IPS-20b (cell line): ENCODE results near the gene BTBD8.

Experiments used
- H3K27ac ChIP-seq: one replicate; pipeline ENCODE4 v1.5.1; 2013; ENCODE audit warnings: low read length
- H3K27me3 ChIP-seq: 2 replicates; pipeline ENCODE4 v1.6.1; 2013; ENCODE audit warnings: mild to moderate bottlenecking, low read length, inconsistent platforms; ENCODE audit not compliant: insufficient read depth
- H3K36me3 ChIP-seq: 2 replicates; pipeline ENCODE4 v1.6.1; 2013; ENCODE audit warnings: low read depth, mild to moderate bottlenecking, inconsistent platforms, low read length, moderate library complexity; ENCODE audit not compliant: insufficient read depth
- H3K4me1 ChIP-seq: 2 replicates; pipeline ENCODE4 v1.6.1; 2013; ENCODE audit warnings: mild to moderate bottlenecking, control low read depth, inconsistent platforms, low read length, moderate library complexity; ENCODE audit not compliant: insufficient read depth
- H3K4me3 ChIP-seq: 2 replicates; pipeline ENCODE4 v1.5.1; 2013; ENCODE audit warnings: mild to moderate bottlenecking, low read length, inconsistent platforms
- H3K9ac ChIP-seq: 2 replicates; pipeline ENCODE4 v1.6.1; 2013; ENCODE audit warnings: low read depth, mild to moderate bottlenecking, inconsistent platforms, low read length, moderate library complexity
- H3K9me3 ChIP-seq: 2 replicates; pipeline ENCODE4 v1.6.1; 2013; ENCODE audit warnings: mild to moderate bottlenecking, low read depth, low read length, inconsistent platforms; ENCODE audit not compliant: insufficient read depth

BTBD8 gene

DNA sequence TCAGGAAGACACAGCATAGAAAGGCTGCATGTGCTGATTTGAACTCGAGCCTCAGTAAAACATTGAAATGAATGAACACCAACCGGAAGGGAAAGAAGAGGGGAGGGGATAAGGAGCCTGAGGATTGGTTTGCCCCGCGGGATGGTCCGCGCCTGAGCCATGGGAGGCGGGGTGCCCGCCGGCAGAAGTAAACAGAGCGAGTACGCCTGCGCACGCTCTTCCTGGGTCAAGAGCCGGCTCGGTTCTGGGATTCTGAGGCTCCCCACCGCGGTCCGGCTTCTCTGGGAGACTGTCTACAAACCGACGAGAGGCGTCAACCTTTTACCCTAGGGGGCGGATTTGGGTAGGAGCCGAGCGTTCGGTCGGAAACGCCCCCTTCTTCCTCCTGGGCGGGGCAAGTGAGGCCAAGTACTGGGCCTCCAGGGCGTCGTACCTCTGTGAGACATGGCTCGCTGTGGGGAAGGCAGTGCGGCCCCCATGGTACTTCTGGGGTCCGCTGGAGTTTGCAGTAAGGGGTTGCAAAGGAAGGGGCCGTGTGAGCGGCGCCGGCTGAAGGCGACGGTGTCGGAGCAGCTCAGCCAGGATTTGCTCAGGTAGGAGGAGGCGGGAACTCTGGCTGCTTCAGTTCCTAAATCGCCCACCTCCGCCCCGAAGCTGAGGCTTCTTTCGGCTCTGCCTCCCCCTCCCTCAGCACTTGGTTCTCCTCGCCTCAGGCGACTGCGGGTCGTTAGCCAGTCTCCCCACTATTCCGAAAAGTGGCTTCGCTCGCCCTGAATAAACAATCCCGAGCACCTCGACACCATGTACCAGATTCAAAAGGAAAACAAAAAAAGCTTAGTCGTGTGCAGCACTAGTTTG is at the start of gene BTBD8:
TSS of gene BTBD8 (plus strand) at position 218 of the 858 bp plus-strand sequence. CDS start at position 445, 227 bp downstream.
- Histone ChIP-seq H3K27ac (peak within 1 kb of the TSS; percentile 85), H3K9me3 (peaks cover 10% of the 10 kb centered on the region; the same call in 1 of the 2 replicates), H3K4me3 (peak within 1 kb of the TSS; percentile 86), H3K4me1 (peaks cover 2% of the 10 kb centered on the region; the same call in 1 of the 2 replicates), H3K36me3 (no peaks in the 10 kb centered on the region), H3K27me3 (no peaks in the 10 kb centered on the region), H3K9ac (peak within 1 kb of the TSS; percentile 87)

DNA sequence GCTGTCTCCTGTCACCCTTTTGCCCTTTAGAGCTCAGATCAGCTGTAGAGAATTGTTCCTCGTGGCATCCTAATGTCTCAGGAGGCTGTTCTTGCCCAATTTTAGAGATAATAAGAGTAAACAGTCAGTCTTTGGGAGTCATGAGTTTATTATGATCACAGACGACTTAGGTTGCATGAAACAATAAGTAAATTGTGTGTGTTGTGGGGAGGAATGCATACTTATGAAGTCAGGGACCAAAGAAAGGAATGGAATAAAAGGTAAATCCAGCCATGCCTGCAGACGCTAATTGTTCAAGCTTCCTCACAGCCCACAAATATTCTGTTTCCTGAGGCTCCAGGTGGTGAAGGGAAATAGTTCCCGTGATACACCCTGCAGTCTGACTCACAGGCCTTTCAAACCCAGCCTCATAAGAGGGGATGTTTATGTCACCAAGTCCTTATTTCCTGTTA is 49.5 kb upstream of the BTBD8 start:
- Histone ChIP-seq H3K27me3 (peaks cover 31% of the 10 kb centered on the region), H3K36me3 (no peaks in the 10 kb centered on the region), H3K9ac (peak overlapping the region; percentile 1; the same call in 1 of the 2 replicates), H3K9me3 (no peaks in the 10 kb centered on the region), H3K27ac (no peak overlapping the region), H3K4me1 (peaks cover 11% of the 10 kb centered on the region; the same call in 1 of the 2 replicates), H3K4me3 (peak overlapping the region; percentile 69)

DNA sequence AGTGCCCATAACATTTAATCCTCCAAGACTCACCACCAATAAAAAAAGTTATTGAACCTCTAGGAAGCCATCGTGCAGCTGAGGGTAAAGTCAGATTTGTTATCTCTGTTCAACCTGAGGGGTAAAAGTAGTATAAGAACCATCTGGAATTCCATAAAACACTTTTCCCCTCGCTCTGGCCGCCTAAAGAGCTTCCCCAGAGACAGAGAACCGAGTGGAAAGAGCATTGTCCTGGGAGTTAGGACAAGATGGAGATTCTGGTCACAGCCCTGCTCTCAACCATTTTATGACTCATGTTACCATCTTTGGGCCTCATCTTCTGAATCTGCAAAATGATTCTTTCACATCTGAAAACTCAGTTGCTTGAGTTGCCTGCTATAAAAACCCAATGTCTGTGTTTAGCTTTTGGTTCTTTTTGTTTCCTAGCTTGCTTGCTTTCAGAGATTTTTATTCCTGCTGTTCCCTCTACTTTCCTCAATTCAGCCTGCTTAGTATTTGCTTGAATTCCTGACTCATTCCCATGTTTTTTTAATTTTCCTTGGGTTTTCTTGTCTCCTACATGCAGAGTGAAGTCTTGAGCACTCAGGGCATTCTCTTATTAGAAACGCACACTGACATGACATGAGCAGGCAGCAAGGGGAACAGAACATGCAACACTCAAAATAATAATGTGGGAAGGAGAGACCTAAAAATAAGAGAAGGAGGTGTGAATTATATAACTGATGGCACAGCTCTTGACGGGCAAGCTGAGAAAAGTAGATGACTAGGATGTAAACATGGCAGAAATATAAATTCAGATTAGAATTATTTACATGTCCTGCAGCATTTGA is 48.6 kb upstream of the BTBD8 start:
- Histone ChIP-seq H3K9ac (no peak overlapping the region), H3K36me3 (no peaks in the 10 kb centered on the region), H3K4me3 (no peak overlapping the region), H3K27me3 (peaks cover 31% of the 10 kb centered on the region), H3K9me3 (no peaks in the 10 kb centered on the region), H3K27ac (no peak overlapping the region), H3K4me1 (peaks cover 11% of the 10 kb centered on the region; the same call in 1 of the 2 replicates)

DNA sequence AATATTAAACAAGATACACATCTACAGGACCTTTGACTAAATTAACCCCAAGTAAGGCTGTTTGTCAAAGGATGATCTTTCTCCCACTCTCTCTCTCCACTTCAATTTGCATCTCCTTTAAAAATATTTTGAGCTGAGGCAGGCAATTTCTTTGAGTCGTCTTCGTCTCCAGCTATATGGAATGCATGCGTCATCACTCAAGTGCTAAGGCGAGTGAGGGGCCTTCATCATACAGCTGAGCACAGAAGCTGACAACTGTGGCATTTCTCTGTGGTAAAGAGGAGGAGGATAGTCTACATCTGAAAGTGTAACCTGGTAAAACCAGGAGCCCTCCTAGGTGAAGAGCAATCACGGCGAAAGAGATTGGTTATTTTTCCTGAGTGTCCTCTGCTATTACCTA is 42.7 kb upstream of the BTBD8 start:
- Histone ChIP-seq H3K27me3 (no peaks in the 10 kb centered on the region), H3K9me3 (no peaks in the 10 kb centered on the region), H3K4me1 (peaks cover 10% of the 10 kb centered on the region; the same call in 1 of the 2 replicates), H3K27ac (no peak overlapping the region), H3K9ac (no peak overlapping the region), H3K4me3 (no peak overlapping the region), H3K36me3 (no peaks in the 10 kb centered on the region)

DNA sequence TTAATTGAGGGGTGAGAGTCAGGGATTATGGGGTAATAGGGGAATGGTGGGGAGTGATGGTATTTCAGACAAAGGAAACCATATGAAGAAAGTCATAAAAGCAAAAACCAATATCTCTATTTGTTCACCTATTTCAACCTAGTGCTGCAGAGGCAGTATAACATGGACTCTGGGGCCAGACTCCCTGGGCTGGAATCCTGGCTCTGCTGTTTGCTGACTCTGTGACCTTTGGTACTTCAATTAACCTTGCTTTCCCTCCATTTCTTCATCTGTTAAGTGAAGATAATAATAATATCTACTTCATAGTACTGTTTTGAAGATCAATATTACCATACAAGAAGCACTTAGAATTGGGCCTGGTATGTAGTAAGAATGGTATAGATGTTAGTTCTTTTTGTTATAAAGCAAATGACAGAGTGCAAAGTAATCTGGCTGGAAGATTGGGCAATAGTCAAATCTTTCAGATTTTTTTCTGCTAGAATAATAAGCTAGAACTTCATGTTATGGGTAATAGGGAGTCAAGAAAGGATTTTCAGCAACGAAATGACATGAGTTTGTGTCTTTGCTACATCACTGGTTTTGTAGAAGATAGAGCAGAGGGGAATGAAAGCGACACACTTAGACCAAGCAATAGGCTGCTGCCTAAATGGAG is 41.3 kb upstream of the BTBD8 start:
- no peak overlapping the region for H3K4me3 ChIP-seq

DNA sequence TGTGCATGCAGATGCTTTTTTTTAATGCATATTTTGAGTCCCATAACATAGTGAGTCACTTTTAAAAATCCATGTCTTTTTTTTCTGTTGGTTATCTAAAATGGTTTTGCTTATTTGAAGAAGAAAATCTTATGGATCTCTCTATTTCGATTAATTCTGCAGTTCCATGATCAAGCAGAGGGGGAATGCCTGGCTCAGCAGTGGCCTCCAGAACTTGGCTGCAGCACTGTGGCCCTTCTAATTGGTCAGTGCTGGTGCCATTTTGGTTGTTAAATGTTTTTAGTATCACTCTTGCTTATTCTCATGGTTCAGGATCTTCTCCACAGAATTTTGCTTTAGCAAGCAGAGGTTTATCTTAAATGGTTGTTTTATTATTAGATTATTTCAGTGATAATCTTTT is 39.2 kb upstream of the BTBD8 start:
- no peaks in the 10 kb centered on the region for H3K36me3 ChIP-seq
- H3K4me1 ChIP-seq, result peaks cover 10% of the 10 kb centered on the region; the same call in 1 of the 2 replicates
- no peak overlapping the region for H3K9ac ChIP-seq
- no peak overlapping the region for H3K27ac ChIP-seq
- H3K9me3 ChIP-seq, result no peaks in the 10 kb centered on the region
- no peaks in the 10 kb centered on the region for H3K27me3 ChIP-seq
- H3K4me3 ChIP-seq, result no peak overlapping the region

More for the DNA sequence above, 41.3 kb upstream of the BTBD8 start:
- H3K27me3 ChIP-seq, result no peaks in the 10 kb centered on the region
- H3K4me1 ChIP-seq, result peaks cover 10% of the 10 kb centered on the region; the same call in 1 of the 2 replicates
- H3K36me3 ChIP-seq, result no peaks in the 10 kb centered on the region
- H3K27ac ChIP-seq, result no peak overlapping the region
- no peaks in the 10 kb centered on the region for H3K9me3 ChIP-seq
- no peak overlapping the region for H3K9ac ChIP-seq

DNA sequence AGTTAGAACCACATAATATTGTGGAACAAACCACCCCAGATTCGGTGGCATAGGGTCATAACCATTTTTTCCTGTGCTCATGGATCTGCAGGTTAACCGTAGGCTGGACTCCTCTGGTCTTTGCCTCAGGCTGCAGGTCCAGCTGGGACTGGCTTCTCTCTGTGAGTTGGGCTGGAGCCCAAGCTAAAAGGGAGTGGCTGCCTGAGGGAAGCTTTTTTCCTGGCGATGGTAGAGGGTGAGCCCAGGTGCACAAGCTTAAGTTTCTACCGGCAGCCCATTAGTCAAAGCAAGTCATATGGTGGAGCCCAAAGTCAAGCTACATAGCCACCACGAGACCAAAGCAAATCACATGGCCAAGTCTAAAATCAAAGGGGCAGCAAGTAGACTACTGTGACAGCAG is 36.5 kb upstream of the BTBD8 start:
- Histone ChIP-seq H3K9me3 (no peaks in the 10 kb centered on the region), H3K27ac (no peak overlapping the region), H3K4me3 (no peak overlapping the region), H3K9ac (no peak overlapping the region), H3K36me3 (no peaks in the 10 kb centered on the region), H3K27me3 (no peaks in the 10 kb centered on the region), H3K4me1 (no peaks in the 10 kb centered on the region)

DNA sequence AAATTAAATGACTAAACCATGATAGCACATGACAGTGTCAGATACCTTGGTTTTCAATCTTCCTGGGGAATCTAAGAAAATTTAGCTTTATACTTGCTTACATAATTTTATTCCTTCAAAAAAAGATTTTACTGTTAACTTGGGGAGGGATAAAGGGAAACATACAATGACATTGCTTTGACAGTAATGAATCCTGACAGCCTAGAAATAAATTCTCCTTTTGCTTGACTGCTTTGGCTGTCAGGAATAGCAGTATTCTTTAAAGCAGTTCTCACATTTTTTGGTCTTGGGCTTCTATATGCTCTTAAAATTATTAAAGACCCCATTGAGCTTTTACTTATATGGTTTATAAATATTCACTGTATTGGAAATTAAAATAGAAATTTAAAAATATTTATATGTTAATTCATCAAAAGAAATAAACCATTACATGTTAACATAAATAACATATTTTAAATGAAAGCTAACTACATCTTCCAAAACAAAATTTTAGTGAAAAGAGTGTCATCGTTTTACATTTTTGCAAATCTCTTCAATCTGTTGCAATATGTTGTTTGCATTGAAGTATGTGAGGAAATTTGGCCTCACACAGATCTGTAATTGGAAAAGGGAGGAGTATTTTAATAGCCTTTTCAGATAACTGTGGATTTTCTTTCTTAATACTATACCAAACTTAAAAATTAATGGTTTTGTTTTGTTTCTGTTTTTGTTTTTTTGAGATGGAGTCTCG is 34.2 kb upstream of the BTBD8 start:
- Histone ChIP-seq H3K27ac (no peak overlapping the region), H3K36me3 (no peaks in the 10 kb centered on the region), H3K27me3 (no peaks in the 10 kb centered on the region), H3K9me3 (no peaks in the 10 kb centered on the region), H3K4me3 (no peak overlapping the region), H3K9ac (no peak overlapping the region), H3K4me1 (no peaks in the 10 kb centered on the region)

DNA sequence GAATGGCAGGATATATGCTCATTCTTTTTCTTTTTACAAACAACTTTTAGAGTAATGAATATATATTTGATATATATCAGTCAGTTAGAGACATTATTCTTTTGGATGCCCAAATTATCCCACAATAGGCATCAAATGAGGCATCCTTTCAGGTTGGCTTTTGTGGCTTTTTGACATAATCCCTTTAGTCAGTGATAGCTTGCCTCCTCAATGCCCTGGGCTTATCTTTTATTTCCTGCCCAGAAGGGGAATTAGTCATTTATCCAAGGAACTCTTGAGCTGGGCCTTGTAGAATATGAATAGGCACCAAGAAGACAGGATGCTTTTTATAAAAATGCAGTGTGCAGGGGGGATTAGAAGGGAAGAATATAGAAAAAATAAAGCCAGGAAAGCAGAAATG is 28.2 kb upstream of the BTBD8 start:
- Histone ChIP-seq H3K9ac (no peak overlapping the region), H3K9me3 (no peaks in the 10 kb centered on the region), H3K4me3 (no peak overlapping the region), H3K27me3 (no peaks in the 10 kb centered on the region), H3K36me3 (no peaks in the 10 kb centered on the region), H3K4me1 (no peaks in the 10 kb centered on the region), H3K27ac (no peak overlapping the region)

DNA sequence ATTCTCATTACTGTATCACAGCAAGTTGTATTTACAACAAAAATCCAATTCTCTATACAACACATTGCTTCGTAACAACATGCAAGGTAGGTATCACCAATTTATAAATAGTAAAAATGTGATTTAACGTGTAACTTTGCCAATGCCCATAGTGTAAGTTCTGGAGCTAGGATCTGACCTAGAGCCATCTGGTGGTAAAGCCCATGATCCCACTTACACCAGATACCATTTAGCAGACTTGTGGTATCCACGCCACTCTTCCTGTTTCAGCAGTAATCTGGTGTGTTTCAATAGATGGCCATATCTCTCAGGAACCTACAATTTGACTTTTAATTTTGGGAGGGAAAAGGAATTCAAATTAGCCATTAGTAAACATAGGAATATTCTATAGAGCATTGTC is 15.1 kb upstream of the BTBD8 start:
- H3K9me3 ChIP-seq, result no peaks in the 10 kb centered on the region
- H3K4me3 ChIP-seq, result no peak overlapping the region
- H3K27me3 ChIP-seq, result no peaks in the 10 kb centered on the region
- H3K4me1 ChIP-seq, result no peaks in the 10 kb centered on the region
- no peaks in the 10 kb centered on the region for H3K36me3 ChIP-seq
- no peak overlapping the region for H3K9ac ChIP-seq
- H3K27ac ChIP-seq, result no peak overlapping the region

DNA sequence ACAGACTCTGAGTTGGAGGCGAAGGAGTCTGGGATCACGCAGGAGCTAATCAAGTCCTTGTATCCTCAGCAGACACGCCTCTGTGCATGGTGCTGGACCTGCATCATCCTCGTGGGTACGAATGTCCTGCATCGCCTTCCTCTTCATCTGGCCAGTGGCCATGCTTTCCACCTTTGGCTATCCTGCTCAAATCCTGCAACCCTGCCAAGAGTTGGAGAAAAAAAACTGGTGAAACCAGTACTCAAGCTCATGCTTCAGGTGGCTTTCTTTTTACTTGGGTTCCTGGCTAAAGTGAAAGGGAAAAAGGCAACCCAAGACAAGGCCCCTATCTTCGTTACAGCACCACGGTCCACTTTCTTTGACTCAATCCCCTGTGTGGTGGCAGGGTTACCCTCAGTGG is 13.8 kb upstream of the BTBD8 start:
- Histone ChIP-seq H3K27ac (no peak overlapping the region), H3K36me3 (no peaks in the 10 kb centered on the region), H3K27me3 (no peaks in the 10 kb centered on the region), H3K4me1 (no peaks in the 10 kb centered on the region), H3K4me3 (no peak overlapping the region), H3K9me3 (no peaks in the 10 kb centered on the region), H3K9ac (no peak overlapping the region)
